HCT116 (cell line): ENCODE data around the gene TEX2. TPM values are rescaled to one million over a fixed set of nuclear protein-coding genes. Genes with fewer than 3 reads are reported as not detected.

Source experiments
- ATAC-seq: fragments of 200-7000 bp; cut with Tn5 transposase; 2 replicates; pipeline ENCODE4 v1.9.1; 2020; ENCODE audit warnings: mild to moderate bottlenecking, moderate library complexity
- BruUV-seq: library from RNA; stranded (reverse); fragments of 400-500 nt; replicated peaks from 2 replicates; lab custom pipeline; 2021; lab: Mats Ljungman, UMichigan
- CTCF ChIA-PET: fragments of 300-600 bp; sonication (Branson Sonifier 250); formaldehyde crosslinking; loops from one replicate; lab custom pipeline; 2021; ENCODE audit warnings: antibody characterized with exemption; lab: Charles Lee
- POLR2A ChIA-PET: fragments of 300-600, 350-600 bp; sonication (Branson Sonifier 250); formaldehyde crosslinking; loops from one replicate; lab custom pipeline; 2021; ENCODE audit warnings: antibody characterized with exemption; lab: Charles Lee
- RAD21 ChIA-PET, 2 experiments: fragments of 300-600 bp; sonication (Branson Sonifier 250); formaldehyde crosslinking; loops; one replicate each; lab custom pipeline; 2023; ENCODE audit warnings: low total read pairs in 2 of 2; ENCODE audit not compliant: uncharacterized antibody in 2 of 2, unreplicated experiment in 2 of 2, low non-redundant PET in 1 of 2; lab: Charles Lee
- DNase-seq: peaks from one replicate; pipeline ENCODE4 v3.0.0-alpha.2; 2010; ENCODE audit warnings: low read depth, low spot score
- H2AFZ ChIP-seq: fragments of 200-600 bp; shearing (Covaris generic), sonication (generic); 2 replicates; pipeline ENCODE4 v1.6.1; 2017; ENCODE audit warnings: low read depth, mixed run types, mixed read lengths, antibody characterized with exemption, low read length; ENCODE audit not compliant: poor library complexity, severe bottlenecking
- H3K27ac ChIP-seq: 2 replicates; pipeline ENCODE4 v1.5.1; 2012; ENCODE audit warnings: low read depth, low read length
- H3K27me3 ChIP-seq: fragments of 200-600 bp; sonication (generic); 2 replicates; pipeline ENCODE4 v1.6.1; 2016; ENCODE audit warnings: mixed run types, low read length, mixed read lengths; ENCODE audit not compliant: insufficient read depth
- H3K36me3 ChIP-seq, 2 experiments: fragments of 200-500 bp in 1 of 2; fragments of 200-600 bp in 1 of 2; sonication (Bioruptor generic) in 1 of 2; sonication (generic) in 1 of 2; 2 replicates each; pipeline versions ENCODE4 v1.5.1 to v1.6.1; 2014 to 2016; ENCODE audit warnings: low read length in 2 of 2, inconsistent platforms in 1 of 2, mixed read lengths in 1 of 2, mixed run types in 1 of 2; ENCODE audit not compliant: insufficient read depth in 2 of 2, control insufficient read depth in 1 of 2
- H3K4me1 ChIP-seq, 2 experiments: fragments of 200-600 bp in 1 of 2; sonication (generic) in 1 of 2; 2 replicates each; pipeline versions ENCODE4 v1.5.1 to v1.6.1; 2012 to 2017; ENCODE audit warnings: low read length in 2 of 2, inconsistent platforms in 1 of 2, mild to moderate bottlenecking in 1 of 2, mixed read lengths in 1 of 2, mixed run types in 1 of 2, moderate library complexity in 1 of 2; ENCODE audit not compliant: insufficient read depth in 2 of 2, control insufficient read depth in 1 of 2
- H3K4me2 ChIP-seq: fragments of 200-600 bp; sonication (generic); 2 replicates; pipeline ENCODE4 v1.6.1; 2017; ENCODE audit warnings: mixed run types, low read length, mixed read lengths
- H3K4me3 ChIP-seq, 2 experiments: fragments of 200-600 bp in 1 of 2; sonication (generic) in 1 of 2; replicated peaks in 1 of 2; 2 replicates each; pipeline ENCODE4 v1.5.1; 2011 to 2016; ENCODE audit warnings: low read length in 2 of 2, control low read depth in 1 of 2, low read depth in 1 of 2, mild to moderate bottlenecking in 1 of 2, mixed read lengths in 1 of 2, mixed run types in 1 of 2
- H3K79me2 ChIP-seq: fragments of 200-600 bp; sonication (generic); 2 replicates; pipeline ENCODE4 v1.6.1; 2017; ENCODE audit warnings: mild to moderate bottlenecking, mixed run types, low read length, moderate library complexity, mixed read lengths; ENCODE audit not compliant: insufficient read depth
- H3K9ac ChIP-seq: fragments of 200-600 bp; sonication (generic); 2 replicates; pipeline ENCODE4 v1.6.1; 2016; ENCODE audit warnings: low read length, mixed read lengths
- H3K9me2 ChIP-seq: fragments of 200-600 bp; sonication (generic), shearing (Covaris generic); 2 replicates; pipeline ENCODE4 v1.6.1; 2017; ENCODE audit warnings: mixed run types, mild to moderate bottlenecking, moderate library complexity; ENCODE audit not compliant: insufficient read depth
- H3K9me3 ChIP-seq, 2 experiments: fragments of 200-500 bp in 1 of 2; fragments of 200-600 bp in 1 of 2; sonication (Bioruptor generic) in 1 of 2; sonication (generic) in 1 of 2; 2 replicates each; pipeline ENCODE4 v1.6.1; 2014 to 2017; ENCODE audit warnings: low read length in 2 of 2, mixed read lengths in 2 of 2, inconsistent platforms in 1 of 2, low read depth in 1 of 2, mild to moderate bottlenecking in 1 of 2, mixed run types in 1 of 2, moderate library complexity in 1 of 2; ENCODE audit not compliant: control insufficient read depth in 1 of 2, insufficient read depth in 1 of 2
- H4K20me1 ChIP-seq: fragments of 200-600 bp; sonication (generic), shearing (Covaris generic); 2 replicates; pipeline ENCODE4 v1.6.1; 2017; ENCODE audit warnings: mixed run types, mild to moderate bottlenecking, moderate library complexity; ENCODE audit not compliant: insufficient read depth
- CBX3 ChIP-seq: IDR thresholded peaks from 2 replicates; pipeline ENCODE4 v1.6.1; 2012; ENCODE audit warnings: low read depth
- CEBPB ChIP-seq: IDR thresholded peaks from 2 replicates; pipeline ENCODE4 v1.6.1; 2012; ENCODE audit warnings: low read depth
- ELF1 ChIP-seq: IDR thresholded peaks from 2 replicates; pipeline ENCODE4 v1.6.1; 2012; ENCODE audit warnings: low read depth, borderline replicate concordance
- EZH2 ChIP-seq: fragments of 200-600 bp; sonication (generic); IDR thresholded peaks from 2 replicates; pipeline ENCODE4 v1.6.1; 2017; ENCODE audit warnings: antibody characterized with exemption, mixed run types
- JUND ChIP-seq: IDR thresholded peaks from 2 replicates; pipeline ENCODE4 v1.6.1; 2012
- MAX ChIP-seq: IDR thresholded peaks from 2 replicates; pipeline ENCODE4 v1.6.1; 2012
- POLR2AphosphoS5 ChIP-seq: IDR thresholded peaks from 2 replicates; pipeline ENCODE4 v1.6.1; 2011; ENCODE audit warnings: mild to moderate bottlenecking, low read depth, low read length, moderate library complexity
- RAD21 ChIP-seq: IDR thresholded peaks from 2 replicates; pipeline ENCODE4 v1.6.1; 2012; ENCODE audit warnings: low read depth, mild to moderate bottlenecking
- SIN3A ChIP-seq: IDR thresholded peaks from 2 replicates; pipeline ENCODE4 v1.6.1; 2012; ENCODE audit warnings: low read depth
- SP1 ChIP-seq: IDR thresholded peaks from 2 replicates; pipeline ENCODE4 v1.6.1; 2012; ENCODE audit warnings: low read depth
- SRF ChIP-seq: IDR thresholded peaks from 2 replicates; pipeline ENCODE4 v1.6.1; 2012; ENCODE audit warnings: low read depth
- TCF7L2 ChIP-seq: IDR thresholded peaks from 2 replicates; pipeline ENCODE4 v1.7.0; 2011; ENCODE audit warnings: borderline replicate concordance, inconsistent platforms; ENCODE audit not compliant: insufficient read depth, insufficient read length; ENCODE audit errors: extremely low read depth
- YY1 ChIP-seq: IDR thresholded peaks from 2 replicates; pipeline ENCODE4 v1.6.1; 2011; ENCODE audit warnings: low read length, low read depth, moderate library complexity, mild to moderate bottlenecking; ENCODE audit not compliant: insufficient replicate concordance; ENCODE audit errors: extremely low read depth
- ZFX ChIP-seq: fragments of 450-650 bp; IDR thresholded peaks from 2 replicates; pipeline ENCODE4 v1.6.1; 2017
- ZNF274 ChIP-seq: fragments of 200-500 bp; sonication (Bioruptor generic); IDR thresholded peaks from 2 replicates; pipeline ENCODE4 v1.6.1; 2014; ENCODE audit warnings: mild to moderate bottlenecking, low read depth, low read length, inconsistent platforms
- intact Hi-C: fragments of 100-400 bp; cut with micrococcal nuclease; formaldehyde crosslinking; loops from 2 replicates; pipeline ENCODE4 v1.10.0; 2022
- total RNA-seq: library from RNA; stranded (reverse); gene quantifications from one replicate; pipeline ENCODE4 v1.2.1, GENCODE V29; 2021; ENCODE audit not compliant: unreplicated experiment
- TF ChIP-seq, protein P1 (sequence below): IDR thresholded peaks from 2 replicates; pipeline ENCODE4 v1.6.1; 2011; ENCODE audit warnings: mild to moderate bottlenecking, low read length, moderate library complexity; ENCODE audit not compliant: insufficient replicate concordance; ENCODE audit errors: extremely low read depth

TEX2 gene
- total RNA-seq, 1 experiment from 2014 or later: 24.6 TPM

- no TSS peak for BruUV-seq
- H3K9me3 ChIP-seq: no peaks in the 10 kb centered on the region
- no peaks in the 10 kb centered on the region for H4K20me1 ChIP-seq
- no peak overlapping the region for H3K4me3 ChIP-seq
- no peak overlapping the region for H3K9ac ChIP-seq
- ChIA-PET CTCF (no interaction called here), POLR2A (no interaction called here), RAD21 (no interaction called here)
- peaks cover 11% of the 10 kb centered on the region; the same call in 1 of the 2 replicates for H3K79me2 ChIP-seq
- ATAC-seq (no peak), DNase-seq (no peak)
- H3K36me3 ChIP-seq: peaks cover 0 to 20% of the 10 kb centered on the region in 2 experiments; a peak in 2 of 4 replicates
- peaks cover 4 to 25% of the 10 kb centered on the region in 2 experiments; a peak in 3 of 4 replicates for H3K4me1 ChIP-seq
- no peak overlapping the region for H3K4me2 ChIP-seq
- intact Hi-C loops: no loop called here
- no peak overlapping the region for H3K27ac ChIP-seq
- no peaks in the 10 kb centered on the region for H3K27me3 ChIP-seq
- no peaks in the 10 kb centered on the region for H3K9me2 ChIP-seq
- TF ChIP-seq SRF (no peak), POLR2AphosphoS5 (no peak), TCF7L2 (no peak), YY1 (no peak), EZH2 (no peak), JUND (no peak), MAX (no peak), SIN3A (no peak), ZNF274 (no peak), ZFX (no peak), CBX3 (no peak), RAD21 (no peak), SP1 (no peak), CEBPB (no peak), ELF1 (no peak)
- TF ChIP-seq, protein P1, sequence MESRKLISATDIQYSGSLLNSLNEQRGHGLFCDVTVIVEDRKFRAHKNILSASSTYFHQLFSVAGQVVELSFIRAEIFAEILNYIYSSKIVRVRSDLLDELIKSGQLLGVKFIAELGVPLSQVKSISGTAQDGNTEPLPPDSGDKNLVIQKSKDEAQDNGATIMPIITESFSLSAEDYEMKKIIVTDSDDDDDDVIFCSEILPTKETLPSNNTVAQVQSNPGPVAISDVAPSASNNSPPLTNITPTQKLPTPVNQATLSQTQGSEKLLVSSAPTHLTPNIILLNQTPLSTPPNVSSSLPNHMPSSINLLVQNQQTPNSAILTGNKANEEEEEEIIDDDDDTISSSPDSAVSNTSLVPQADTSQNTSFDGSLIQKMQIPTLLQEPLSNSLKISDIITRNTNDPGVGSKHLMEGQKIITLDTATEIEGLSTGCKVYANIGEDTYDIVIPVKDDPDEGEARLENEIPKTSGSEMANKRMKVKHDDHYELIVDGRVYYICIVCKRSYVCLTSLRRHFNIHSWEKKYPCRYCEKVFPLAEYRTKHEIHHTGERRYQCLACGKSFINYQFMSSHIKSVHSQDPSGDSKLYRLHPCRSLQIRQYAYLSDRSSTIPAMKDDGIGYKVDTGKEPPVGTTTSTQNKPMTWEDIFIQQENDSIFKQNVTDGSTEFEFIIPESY: no peak
- H2AFZ ChIP-seq: no peak overlapping the region
Observed at GRCh38 chr17:64151016-64151368, 112.1 kb downstream of the TEX2 start.
